GM18511 (cell line): ENCODE data around the gene PCDHGA3.
"Not testable (repeated sequence)": the region's sequence is repeated elsewhere in the genome, so short reads cannot be mapped to it uniquely, and the experiment has no call there.

Experiments
- ATAC-seq: cut with Tn5 transposase; IDR thresholded peaks from one replicate; pipeline ENCODE4 v1.9.1; 2021; ENCODE audit warnings: mild to moderate bottlenecking, moderate library complexity; ENCODE audit not compliant: unreplicated experiment

Gene PCDHGA3

GRCh38 chr5:141382469-141383294 is 39.1 kb downstream of the PCDHGA3 start, which contains the start of gene PCDHGA7:
Gene PCDHGA7, plus strand, starts transcription at chr5:141382742. Its CDS starts 158 bp downstream, at chr5:141382900.
- no peak for ATAC-seq

GRCh38 chr5:141383345-141383744 is 39.7 kb downstream of the PCDHGA3 start:
- ATAC-seq = no peak

- ATAC-seq = no peak
These were observed 41.0 kb downstream of the PCDHGA3 start for GRCh38 chr5:141384471-141385267.

- ATAC-seq = peak; percentile 97
These were observed 44.1 kb downstream of the PCDHGA3 start, which contains the start of gene PCDHGB4 for GRCh38 chr5:141387557-141388311. Gene PCDHGB4, plus strand, starts transcription at chr5:141387698. Its CDS starts 187 bp downstream, at chr5:141387885.

- no peak for ATAC-seq
These were observed 45.0 kb downstream of the PCDHGA3 start for GRCh38 chr5:141388661-141389060.

- ATAC-seq = no peak
These were observed 45.8 kb downstream of the PCDHGA3 start for GRCh38 chr5:141389153-141390042.

- no peak for ATAC-seq
These were observed 49.0 kb downstream of the PCDHGA3 start, which contains the start of gene PCDHGA8 for GRCh38 chr5:141392429-141393198. Gene PCDHGA8, plus strand, starts transcription at chr5:141392633. Its CDS starts 181 bp downstream, at chr5:141392814.

GRCh38 chr5:141393267-141393666 is 49.6 kb downstream of the PCDHGA3 start:
- no peak for ATAC-seq

- ATAC-seq = not testable (repeated sequence)
These were observed 51.0 kb downstream of the PCDHGA3 start for GRCh38 chr5:141394401-141395187.
